ENCODE data around the gene CCDC182.

The CCDC182 gene

DNA sequence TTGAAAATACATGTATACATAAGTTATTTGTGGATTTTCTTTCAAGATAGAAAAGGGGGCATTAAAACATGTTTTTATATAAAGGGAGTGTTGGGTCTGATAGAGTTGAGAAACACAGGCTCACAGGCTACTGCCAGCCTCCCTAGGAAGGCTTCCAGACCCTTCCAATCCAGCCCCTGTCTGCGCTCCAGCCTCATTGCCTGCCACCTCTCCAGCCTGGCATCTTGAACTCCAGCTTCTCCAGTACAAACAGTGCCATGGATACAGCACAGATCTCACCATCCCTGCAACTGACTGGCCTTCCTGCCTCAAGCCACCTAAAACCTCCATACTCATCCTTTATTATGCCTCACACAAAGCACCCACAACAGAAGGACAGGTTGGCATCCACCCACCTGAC is 40.7 kb downstream of the CCDC182 start:
- H3K27ac ChIP-seq = no peak overlapping the region
- TF ChIP-seq, protein P1, sequence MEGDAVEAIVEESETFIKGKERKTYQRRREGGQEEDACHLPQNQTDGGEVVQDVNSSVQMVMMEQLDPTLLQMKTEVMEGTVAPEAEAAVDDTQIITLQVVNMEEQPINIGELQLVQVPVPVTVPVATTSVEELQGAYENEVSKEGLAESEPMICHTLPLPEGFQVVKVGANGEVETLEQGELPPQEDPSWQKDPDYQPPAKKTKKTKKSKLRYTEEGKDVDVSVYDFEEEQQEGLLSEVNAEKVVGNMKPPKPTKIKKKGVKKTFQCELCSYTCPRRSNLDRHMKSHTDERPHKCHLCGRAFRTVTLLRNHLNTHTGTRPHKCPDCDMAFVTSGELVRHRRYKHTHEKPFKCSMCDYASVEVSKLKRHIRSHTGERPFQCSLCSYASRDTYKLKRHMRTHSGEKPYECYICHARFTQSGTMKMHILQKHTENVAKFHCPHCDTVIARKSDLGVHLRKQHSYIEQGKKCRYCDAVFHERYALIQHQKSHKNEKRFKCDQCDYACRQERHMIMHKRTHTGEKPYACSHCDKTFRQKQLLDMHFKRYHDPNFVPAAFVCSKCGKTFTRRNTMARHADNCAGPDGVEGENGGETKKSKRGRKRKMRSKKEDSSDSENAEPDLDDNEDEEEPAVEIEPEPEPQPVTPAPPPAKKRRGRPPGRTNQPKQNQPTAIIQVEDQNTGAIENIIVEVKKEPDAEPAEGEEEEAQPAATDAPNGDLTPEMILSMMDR (IDR thresholded peaks at IDR 0.05; ENCODE audit: low read depth, low read length) = no peak
- no peaks in the 10 kb centered on the region for H3K27me3 ChIP-seq (ENCODE audit: insufficient read depth, low read depth, severe bottlenecking)
- no peak for DNase-seq
- no peak overlapping the region for H3K4me3 ChIP-seq (ENCODE audit: low read depth, low read length)
- no peaks in the 10 kb centered on the region for H3K36me3 ChIP-seq
- H3K9me3 ChIP-seq (ENCODE audit: severe bottlenecking) = no peaks in the 10 kb centered on the region

DNA sequence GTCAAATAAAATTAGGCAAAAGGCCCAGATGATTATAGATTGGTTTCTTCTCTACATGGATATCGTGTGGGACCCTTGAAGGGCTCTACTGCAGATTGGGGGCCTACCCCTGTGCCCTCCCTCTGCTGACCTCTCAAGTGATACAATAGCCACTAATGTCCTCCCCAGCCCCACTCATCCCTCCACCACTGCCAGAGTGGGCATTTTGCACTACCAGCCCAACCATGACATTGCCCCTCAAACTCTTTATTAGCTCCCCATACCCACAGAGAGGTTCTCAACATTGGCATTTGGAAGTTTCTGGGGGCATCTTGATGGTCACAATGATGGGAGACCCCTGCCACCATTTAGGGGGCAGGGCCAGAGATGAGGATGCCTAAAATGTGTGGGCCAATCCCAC is 41.8 kb downstream of the CCDC182 start:
- no peak for DNase-seq
- no peaks in the 10 kb centered on the region for H3K9me3 ChIP-seq (ENCODE audit: severe bottlenecking)
- no peak overlapping the region for H3K4me3 ChIP-seq (ENCODE audit: low read depth, low read length)
- TF ChIP-seq, protein P1 (IDR thresholded peaks at IDR 0.05; ENCODE audit: low read depth, low read length) = no peak
- no peak overlapping the region for H3K27ac ChIP-seq
- no peaks in the 10 kb centered on the region for H3K27me3 ChIP-seq (ENCODE audit: insufficient read depth, low read depth, severe bottlenecking)
- H3K36me3 ChIP-seq = no peaks in the 10 kb centered on the region

DNA sequence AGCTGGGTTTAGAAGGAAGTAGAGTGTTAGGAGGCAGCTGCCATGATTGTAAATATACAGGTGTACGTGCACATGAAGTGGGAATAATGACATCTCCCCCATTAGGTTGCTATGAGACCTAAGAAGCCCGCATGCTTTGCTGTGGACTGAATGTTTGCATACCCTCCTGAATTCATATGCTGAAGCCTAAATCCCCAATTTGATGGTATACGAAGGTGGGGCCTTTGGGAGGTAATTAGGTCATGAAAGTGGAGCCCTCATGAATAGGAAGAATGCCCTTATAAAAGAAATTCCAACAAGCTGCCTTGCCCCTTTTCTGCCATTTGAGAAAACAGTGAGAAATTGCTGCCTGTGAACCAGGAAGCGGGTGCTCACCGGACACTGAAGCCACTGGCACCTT is 44.0 kb downstream of the CCDC182 start:
- TF ChIP-seq, protein P1 (IDR thresholded peaks at IDR 0.05; ENCODE audit: low read depth, low read length) = no peak
- peaks cover under 1% of the 10 kb centered on the region for H3K9me3 ChIP-seq (ENCODE audit: severe bottlenecking)
- no peak overlapping the region for H3K27ac ChIP-seq
- no peak overlapping the region for H3K4me3 ChIP-seq (ENCODE audit: low read depth, low read length)
- DNase-seq = no peak
- no peaks in the 10 kb centered on the region for H3K36me3 ChIP-seq
- H3K27me3 ChIP-seq (ENCODE audit: insufficient read depth, low read depth, severe bottlenecking) = no peaks in the 10 kb centered on the region

DNA sequence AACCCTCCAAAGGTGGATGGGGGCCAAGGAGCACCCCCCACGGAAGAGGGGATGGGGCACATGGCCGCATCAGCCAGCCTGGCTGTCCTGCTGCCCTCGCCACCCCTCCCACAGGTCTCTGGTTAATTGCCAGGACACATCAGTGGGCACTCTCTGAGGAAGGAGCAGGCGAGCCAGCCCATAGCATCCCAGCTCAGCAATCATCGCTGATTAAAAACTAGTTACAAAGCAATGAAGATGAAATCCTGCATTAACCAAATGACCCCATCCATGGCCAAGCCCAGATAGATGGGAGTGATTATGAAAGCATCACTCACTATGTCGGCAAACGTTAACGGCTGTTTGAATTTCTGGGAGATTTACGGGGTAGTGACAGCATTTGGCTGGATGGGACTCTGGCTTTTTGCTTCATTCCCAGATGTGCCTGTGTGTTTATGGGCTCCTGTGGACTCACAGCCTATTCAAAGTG is 45.3 kb downstream of the CCDC182 start:
- TF ChIP-seq, protein P1 (IDR thresholded peaks at IDR 0.05; ENCODE audit: low read depth, low read length) = no peak

DNA sequence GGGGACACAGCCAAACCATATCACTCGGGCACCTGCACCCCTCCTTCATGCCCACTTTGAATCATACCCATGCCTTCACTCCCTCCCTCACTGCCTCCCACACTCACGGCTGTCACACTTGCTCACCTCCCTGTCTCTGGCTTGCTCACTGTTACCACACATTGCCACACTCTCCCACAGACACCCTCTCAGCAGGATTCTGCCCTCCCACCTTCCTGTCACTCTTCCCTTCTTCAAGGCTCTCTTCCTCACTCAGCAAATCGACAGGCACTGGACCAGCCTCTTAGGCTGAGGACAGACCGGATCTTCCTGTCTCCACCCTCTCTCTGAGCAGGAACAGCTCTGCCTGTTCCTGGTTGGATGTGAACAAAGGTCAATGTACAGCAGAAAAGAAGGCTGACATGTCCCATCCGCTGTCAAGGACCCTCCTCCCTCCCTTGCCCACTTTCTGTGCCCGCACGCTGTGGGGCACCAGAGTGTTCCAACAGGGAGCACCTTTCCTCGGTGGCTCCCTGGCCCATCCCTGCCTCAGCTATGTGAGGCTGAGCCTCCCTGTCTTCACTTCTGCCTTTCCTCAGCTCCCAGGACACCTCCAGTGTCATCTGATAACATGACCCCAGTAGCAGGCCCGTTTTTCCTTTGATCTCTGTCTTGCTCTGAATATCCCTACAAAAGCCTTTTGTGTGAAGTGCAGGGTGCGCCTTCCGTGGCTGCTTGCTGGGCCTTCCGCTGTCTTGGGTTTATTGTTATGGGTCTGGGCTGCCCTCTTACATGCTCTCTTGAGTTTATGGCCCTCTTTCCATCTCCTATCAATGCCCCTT is 47.0 kb downstream of the CCDC182 start:
- Histone ChIP-seq H3K36me3 (no peaks in the 10 kb centered on the region), H3K27ac (no peak overlapping the region), H3K27me3 (ENCODE audit: insufficient read depth, low read depth, severe bottlenecking) (no peaks in the 10 kb centered on the region), H3K4me3 (ENCODE audit: low read depth, low read length) (no peak overlapping the region), H3K9me3 (ENCODE audit: severe bottlenecking) (peaks cover 14% of the 10 kb centered on the region)
- no peak for DNase-seq
- TF ChIP-seq, protein P1 (IDR thresholded peaks at IDR 0.05; ENCODE audit: low read depth, low read length) = no peak

More for the DNA sequence above, 45.3 kb downstream of the CCDC182 start:
- Histone ChIP-seq H3K9me3 (ENCODE audit: severe bottlenecking) (peaks cover 11% of the 10 kb centered on the region), H3K4me3 (ENCODE audit: low read depth, low read length) (no peak overlapping the region), H3K36me3 (no peaks in the 10 kb centered on the region), H3K27me3 (ENCODE audit: insufficient read depth, low read depth, severe bottlenecking) (no peaks in the 10 kb centered on the region), H3K27ac (no peak overlapping the region)
- no peak for DNase-seq

All from WERI-Rb-1 (cell line).